ENCODE measurements around the gene NDFIP1. TPM values are rescaled to one million over a fixed set of nuclear protein-coding genes. Genes with fewer than 3 reads are reported as not detected.

NDFIP1 gene
- total and polyA plus RNA-seq, 10 of the 15 experiments (the other 5 are each of a cell fraction or from before 2014, with no cell fraction given): 0.08 to 2.7 (median 0.92) TPM

DNA sequence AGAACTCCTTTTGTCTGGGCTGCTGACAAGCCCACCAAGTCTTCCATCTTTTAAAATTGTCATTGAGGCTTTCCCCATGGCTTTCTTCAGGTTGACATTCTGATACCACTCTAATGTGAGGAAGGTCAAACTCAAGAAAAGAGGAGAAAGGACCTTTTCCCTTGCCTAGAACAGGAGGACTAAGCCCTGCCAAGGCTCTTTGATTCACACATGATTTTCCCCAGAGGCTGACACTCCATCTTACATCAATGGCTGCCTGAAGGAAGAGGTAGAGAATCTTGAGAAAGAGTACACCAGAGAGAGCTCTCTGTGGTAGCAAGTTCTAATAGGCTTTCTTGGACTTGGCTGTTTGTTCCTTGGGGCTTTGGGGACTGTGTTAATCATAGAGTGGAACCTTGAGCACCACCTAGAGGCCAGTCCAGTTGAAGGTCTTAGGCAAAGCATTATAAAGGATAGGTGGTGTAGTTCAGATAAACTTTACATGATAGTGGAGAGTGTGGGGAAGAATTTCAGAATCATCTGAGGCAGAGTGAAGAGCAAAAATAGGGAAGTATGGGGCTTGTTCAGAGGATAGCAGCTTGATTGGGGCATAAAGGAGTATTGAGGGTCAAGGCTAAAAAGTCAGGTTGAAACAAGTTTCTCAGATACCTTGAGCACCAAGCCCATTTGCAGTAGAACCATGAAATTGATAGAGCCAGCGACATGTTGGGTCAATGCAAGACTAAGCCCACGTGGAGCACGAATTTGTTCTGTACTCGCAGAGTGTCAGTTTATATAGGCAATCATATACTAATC lies 36.7 kb downstream of the NDFIP1 start:
- peak; percentile 96 for ATAC-seq
- no TSS peak for BruUV-seq (replicated peaks)
- TF ChIP-seq RAD21 (IDR thresholded peaks at IDR 0.05; ENCODE audit: insufficient read depth, low read depth, low read length) (peak; percentile 54), DPF2 (IDR thresholded peaks at IDR 0.05) (no peak), SMC3 (IDR thresholded peaks at IDR 0.05; ENCODE audit: borderline replicate concordance, low read length) (peak; percentile 48; the same call in 1 of the 2 replicates), ZBED1 (IDR thresholded peaks at IDR 0.05; ENCODE audit: borderline replicate concordance) (no peak)
- TF ChIP-seq, protein P1, sequence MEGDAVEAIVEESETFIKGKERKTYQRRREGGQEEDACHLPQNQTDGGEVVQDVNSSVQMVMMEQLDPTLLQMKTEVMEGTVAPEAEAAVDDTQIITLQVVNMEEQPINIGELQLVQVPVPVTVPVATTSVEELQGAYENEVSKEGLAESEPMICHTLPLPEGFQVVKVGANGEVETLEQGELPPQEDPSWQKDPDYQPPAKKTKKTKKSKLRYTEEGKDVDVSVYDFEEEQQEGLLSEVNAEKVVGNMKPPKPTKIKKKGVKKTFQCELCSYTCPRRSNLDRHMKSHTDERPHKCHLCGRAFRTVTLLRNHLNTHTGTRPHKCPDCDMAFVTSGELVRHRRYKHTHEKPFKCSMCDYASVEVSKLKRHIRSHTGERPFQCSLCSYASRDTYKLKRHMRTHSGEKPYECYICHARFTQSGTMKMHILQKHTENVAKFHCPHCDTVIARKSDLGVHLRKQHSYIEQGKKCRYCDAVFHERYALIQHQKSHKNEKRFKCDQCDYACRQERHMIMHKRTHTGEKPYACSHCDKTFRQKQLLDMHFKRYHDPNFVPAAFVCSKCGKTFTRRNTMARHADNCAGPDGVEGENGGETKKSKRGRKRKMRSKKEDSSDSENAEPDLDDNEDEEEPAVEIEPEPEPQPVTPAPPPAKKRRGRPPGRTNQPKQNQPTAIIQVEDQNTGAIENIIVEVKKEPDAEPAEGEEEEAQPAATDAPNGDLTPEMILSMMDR (IDR thresholded peaks at IDR 0.05 in 2 of 3, conservative IDR thresholded peaks at IDR 0.05 in 1 of 3; ENCODE audit: control insufficient read depth in 2 of 3, extremely low read depth in 1 of 3, insufficient read depth in 1 of 3, low read depth in 3 of 3, low read length in 3 of 3): peak; percentile 66 to 79 (median 70)
- no peaks in the 10 kb centered on the region for H3K4me1 ChIP-seq (ENCODE audit: control insufficient read depth, insufficient read depth, low read length)
- RAD21 ChIA-PET (ENCODE audit: unreplicated experiment): interaction anchor here (3.6 kb wide), 1 partner anchor 154 kb away, joined by 24 read pairs; no protein-coding TSS in a partner anchor
- intact Hi-C loops (cut with micrococcal nuclease; ENCODE audit: unreplicated experiment) (loop anchor here (1.0 to 10.0 kb wide), 3 partner anchors 271 to 481 kb away; partner anchors contain the start of gene PCDH1), in situ Hi-C loops (cut with MboI) (loop anchor here (10.0 kb wide), 1 partner anchor 451 kb away; no protein-coding TSS in a partner anchor)
- no peaks in the 10 kb centered on the region for H3K9me3 ChIP-seq (replicated peaks; ENCODE audit: control insufficient read depth, insufficient read depth, low read length)
- no peaks in the 10 kb centered on the region for H3K27me3 ChIP-seq (replicated peaks in 1 of 2; ENCODE audit: control insufficient read depth in 2 of 2, insufficient read depth in 2 of 2, low read length in 1 of 2)
- SMC1A ChIA-PET (ENCODE audit: uncharacterized antibody, unreplicated experiment): interaction anchor here (0.7 to 3.3 kb wide), 2 partner anchors 154 to 454 kb away, joined by 4 to 32 read pairs; no protein-coding TSS in a partner anchor
- H3K9ac ChIP-seq (ENCODE audit: control insufficient read depth, insufficient read depth, low read length): no peak overlapping the region
- no peaks in the 10 kb centered on the region for H3K79me2 ChIP-seq (ENCODE audit: control insufficient read depth, insufficient read depth, low read length)
- no peak overlapping the region for H3K4me3 ChIP-seq
- H4K20me1 ChIP-seq (ENCODE audit: control insufficient read depth, insufficient read depth): no peaks in the 10 kb centered on the region
- POLR2A ChIA-PET: no interaction called here
- H3K36me3 ChIP-seq (ENCODE audit: control insufficient read depth in 2 of 2, insufficient read depth in 2 of 2, low read length in 1 of 2): no peaks in the 10 kb centered on the region
- CTCF ChIA-PET: interaction anchor here (0.6 to 8.1 kb wide), 15 partner anchors 10 to 553 kb away, joined by 3 to 110 read pairs (median 4); partner anchors contain the start of genes DELE1 and GNPDA1
- peak; percentile 11 for DNase-seq (ENCODE audit: low read depth, low spot score)
- H3K27ac ChIP-seq (ENCODE audit: control insufficient read depth, insufficient read depth): no peak overlapping the region
- H2AFZ ChIP-seq (ENCODE audit: control insufficient read depth, low read depth, low read length): no peak overlapping the region
- no peak overlapping the region for H3K4me2 ChIP-seq (ENCODE audit: control insufficient read depth, insufficient read depth)
- peak; percentile 44 for FAIRE-seq
- 10% methylated on average over 4 of the region's 4 CpGs for WGBS (ENCODE audit: insufficient coverage, insufficient replicate concordance, low lambda C conversion rate, missing lambda C conversion rate)

Measured in GM12878 (cell line).